Panc1 (cell line): ENCODE measurements around the gene DCHS2. TPM values are rescaled to one million over a fixed set of nuclear protein-coding genes. Genes with fewer than 3 reads are reported as not detected.

Source experiments
- ATAC-seq: fragments of 200-7000 bp; cut with Tn5 transposase; 2 replicates; pipeline ENCODE4 v1.9.1; 2020; ENCODE audit warnings: mild to moderate bottlenecking, moderate library complexity
- BruUV-seq: library from RNA; stranded (reverse); fragments of 400-500 nt; replicated peaks from 2 replicates; lab custom pipeline; 2021; lab: Mats Ljungman, UMichigan
- CTCF ChIA-PET: fragments of 300-600 bp; sonication (Branson Sonifier 250); formaldehyde crosslinking; loops from one replicate; lab custom pipeline; 2022; ENCODE audit warnings: antibody characterized with exemption; lab: Charles Lee
- POLR2A ChIA-PET: fragments of 300-600 bp; sonication (Branson Sonifier 250); formaldehyde crosslinking; loops from one replicate; lab custom pipeline; 2022; ENCODE audit warnings: antibody characterized with exemption; lab: Charles Lee
- DNase-seq: peaks from one replicate; pipeline ENCODE4 v3.0.0-alpha.2; 2010; ENCODE audit warnings: low read depth, low spot score
- H3K27ac ChIP-seq: 2 replicates; pipeline ENCODE4 v1.5.1; 2011; ENCODE audit warnings: mild to moderate bottlenecking, low read length, inconsistent platforms
- H3K27me3 ChIP-seq: fragments of 200-500 bp; sonication (Bioruptor generic); 2 replicates; pipeline ENCODE4 v1.6.0; 2014; ENCODE audit warnings: low read length, inconsistent platforms; ENCODE audit not compliant: control insufficient read depth, insufficient read depth
- H3K36me3 ChIP-seq: fragments of 200-500 bp; sonication (Bioruptor generic); 2 replicates; pipeline ENCODE4 v1.5.1; 2014; ENCODE audit warnings: inconsistent platforms, mild to moderate bottlenecking, low read length, moderate library complexity; ENCODE audit not compliant: control insufficient read depth, insufficient read depth
- H3K4me1 ChIP-seq: 2 replicates; pipeline ENCODE4 v1.5.1; 2011; ENCODE audit warnings: inconsistent platforms, mild to moderate bottlenecking, low read length, moderate library complexity; ENCODE audit not compliant: control insufficient read depth, insufficient read depth
- H3K4me3 ChIP-seq, 2 experiments: 2 replicates each; pipeline ENCODE4 v1.5.1; 2011 to 2012; ENCODE audit warnings: low read depth in 2 of 2, low read length in 2 of 2, mild to moderate bottlenecking in 2 of 2, inconsistent platforms in 1 of 2, moderate library complexity in 1 of 2
- H3K9me3 ChIP-seq: fragments of 200-500 bp; sonication (Bioruptor generic); 2 replicates; pipeline ENCODE4 v1.5.1; 2014; ENCODE audit warnings: low read depth, mild to moderate bottlenecking, inconsistent platforms, low read length, moderate library complexity; ENCODE audit not compliant: control insufficient read depth, insufficient read depth
- CTCF ChIP-seq: fragments of 450-650 bp; IDR thresholded peaks from 2 replicates; pipeline ENCODE4 v1.5.1; 2017; ENCODE audit warnings: mild to moderate bottlenecking
- POLR2AphosphoS5 ChIP-seq: IDR thresholded peaks from 2 replicates; pipeline ENCODE4 v1.6.1; 2012; ENCODE audit warnings: mild to moderate bottlenecking, low read depth, low read length, moderate library complexity
- REST ChIP-seq, 2 experiments: IDR thresholded peaks; 2 replicates each; pipeline ENCODE4 v1.6.1; 2011 to 2012; ENCODE audit warnings: low read depth in 2 of 2, control low read depth in 1 of 2, low read length in 1 of 2, mild to moderate bottlenecking in 1 of 2, moderate library complexity in 1 of 2; ENCODE audit not compliant: insufficient read depth in 1 of 2
- SIN3A ChIP-seq: IDR thresholded peaks from 2 replicates; pipeline ENCODE4 v1.6.1; 2012; ENCODE audit warnings: low read depth, mild to moderate bottlenecking, low read length, moderate library complexity, borderline replicate concordance; ENCODE audit not compliant: insufficient read depth
- TCF7L2 ChIP-seq: IDR thresholded peaks from 2 replicates; pipeline ENCODE4 v1.6.1; 2011; ENCODE audit warnings: mild to moderate bottlenecking, low read depth, low read length, inconsistent platforms
- in situ Hi-C: cut with HindIII; loops from 2 replicates; pipeline ENCODE4 v1.10.0; 2016; ENCODE audit warnings: low sequenced_read_pairs, low pct_unique_long_range_greater_than_20kb
- intact Hi-C: fragments of 100-400 bp; cut with micrococcal nuclease; formaldehyde crosslinking; loops from one replicate; pipeline ENCODE4 v1.10.0; 2022; ENCODE audit not compliant: unreplicated experiment
- total RNA-seq: library from RNA; stranded (reverse); gene quantifications from one replicate; pipeline ENCODE4 v1.2.1, GENCODE V29; 2021; ENCODE audit not compliant: unreplicated experiment

DCHS2 gene
- total RNA-seq, 1 experiment from 2014 or later = not detected

- no peak overlapping the region for H3K27ac ChIP-seq
- intact Hi-C loops (no loop called here), in situ Hi-C loops (no loop called here)
- no peak for ATAC-seq
- TF ChIP-seq REST (IDR thresholded peaks at IDR 0.05; ENCODE audit: insufficient read depth in 1 of 2, low read depth in 2 of 2, low read length in 1 of 2) (no peak), SIN3A (no peak), CTCF (no peak), POLR2AphosphoS5 (no peak)
- DNase-seq = no peak
- H3K4me1 ChIP-seq = no peaks in the 10 kb centered on the region
- BruUV-seq = no TSS peak
- ChIA-PET POLR2A (no interaction called here), CTCF (no interaction called here)
- no peaks in the 10 kb centered on the region for H3K9me3 ChIP-seq
- H3K36me3 ChIP-seq = no peaks in the 10 kb centered on the region
- H3K4me3 ChIP-seq = no peak overlapping the region
- no peaks in the 10 kb centered on the region for H3K27me3 ChIP-seq
Observed at GRCh38 chr4:154304679-154305078, 186.9 kb downstream of the DCHS2 start.

- intact Hi-C loops = no loop called here
- no peak for TF ChIP-seq SIN3A
- no peak for TF ChIP-seq REST (IDR thresholded peaks at IDR 0.05; ENCODE audit: insufficient read depth in 1 of 2, low read depth in 2 of 2, low read length in 1 of 2)
- TF ChIP-seq CTCF = no peak
- TF ChIP-seq TCF7L2 = no peak
- TF ChIP-seq POLR2AphosphoS5 = no peak
- H3K4me3 ChIP-seq = no peak overlapping the region
- DNase-seq = no peak
- in situ Hi-C loops = no loop called here
- CTCF ChIA-PET = no interaction called here
- H3K36me3 ChIP-seq = no peaks in the 10 kb centered on the region
- no TSS peak for BruUV-seq
- no peaks in the 10 kb centered on the region for H3K9me3 ChIP-seq
- H3K4me1 ChIP-seq = no peaks in the 10 kb centered on the region
- no peaks in the 10 kb centered on the region for H3K27me3 ChIP-seq
- POLR2A ChIA-PET = no interaction called here
- H3K27ac ChIP-seq = no peak overlapping the region
- ATAC-seq = no peak
Observed at GRCh38 chr4:154294652-154295350, 196.8 kb downstream of the DCHS2 start.
